SKM-1 (cell line): ENCODE data around the gene SNX24.
A peak's percentile ranks its signal among the peaks of the same experiment; 100 is the strongest.

Experiments
- DNase-seq: peaks from one replicate; lab custom pipeline; 2025; ENCODE audit not compliant: unreplicated experiment; lab: John Stamatoyannopoulos, UW

SNX24 gene

GRCh38 chr5:123000731-123001130, 155.3 kb downstream of the SNX24 start:
- DNase-seq: no peak

DNA sequence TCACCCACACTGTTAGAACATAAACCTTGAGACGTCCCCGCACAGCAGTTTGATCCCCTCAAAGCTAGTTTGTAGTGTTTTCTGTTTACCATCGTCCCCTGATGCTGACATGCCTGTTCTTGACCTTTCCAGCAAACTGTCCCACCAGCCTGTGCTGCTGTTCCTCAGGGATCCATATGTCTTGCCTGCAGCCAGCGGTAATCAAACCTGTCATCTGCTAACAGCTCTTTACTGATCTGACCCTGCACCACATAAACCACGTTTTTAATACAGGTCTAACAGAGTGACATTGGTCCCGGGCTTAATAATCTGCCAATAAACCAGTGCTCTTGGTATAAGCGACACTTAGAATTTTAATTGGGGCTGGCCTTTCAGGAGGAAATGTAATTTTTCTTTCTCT, 156.4 kb downstream of the SNX24 start:
- DNase-seq: no peak

DNA sequence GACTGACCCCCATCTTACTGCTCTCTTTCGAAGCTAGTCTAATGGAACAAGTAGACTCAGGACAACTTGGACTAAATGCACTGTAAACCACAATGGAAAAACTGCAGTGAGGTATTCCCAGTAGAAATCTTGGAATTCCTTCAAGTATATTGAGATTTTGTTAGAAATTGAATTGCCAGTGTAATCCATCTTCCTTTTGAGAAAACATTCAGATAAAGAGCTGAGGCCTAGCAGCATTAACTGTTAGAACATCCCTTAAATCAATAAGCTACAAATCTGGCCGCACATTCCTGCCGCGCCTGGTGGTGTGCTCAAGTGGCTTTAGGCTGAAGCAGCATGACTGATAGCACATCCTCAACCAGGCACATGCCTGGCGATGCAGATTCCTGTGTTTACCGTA, 161.8 kb downstream of the SNX24 start:
- no peak for DNase-seq

DNA sequence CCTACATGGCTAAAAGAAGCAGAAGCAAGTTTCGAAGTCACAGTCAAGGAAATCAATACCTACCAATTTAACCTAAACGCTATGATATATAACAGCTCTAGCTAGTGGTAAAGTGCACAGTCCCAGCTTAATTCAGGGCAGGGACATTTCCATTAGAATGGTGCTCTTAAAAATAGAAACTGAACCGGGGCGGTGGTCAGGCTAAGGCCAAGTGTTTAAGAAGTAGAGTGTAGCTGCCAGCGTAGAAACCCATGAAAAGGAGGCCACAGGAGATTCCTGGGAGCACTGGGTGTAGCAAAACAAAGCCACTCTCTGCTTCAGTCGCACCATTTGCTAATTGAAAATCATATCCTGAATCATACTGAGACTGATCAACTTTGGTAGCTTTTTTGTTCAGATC, 162.3 kb downstream of the SNX24 start:
- no peak for DNase-seq

DNA sequence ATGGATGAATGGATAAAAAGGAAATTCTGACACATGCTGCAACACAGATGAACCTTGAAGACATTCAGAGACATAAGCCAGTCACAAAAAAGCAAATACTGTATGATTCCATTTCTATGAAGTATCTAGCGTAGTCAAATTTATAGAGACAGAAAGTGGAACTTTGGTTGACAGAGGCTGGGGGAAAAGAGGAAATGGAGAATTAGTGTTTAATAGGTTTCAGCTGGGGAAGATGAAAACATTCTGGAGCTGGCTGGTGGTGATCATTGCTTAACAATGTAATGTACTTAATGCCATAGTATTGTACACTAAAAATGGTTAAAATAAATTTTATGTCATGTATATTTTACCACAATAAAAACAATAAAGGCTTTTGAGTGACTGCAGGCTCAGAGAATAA, 166.9 kb downstream of the SNX24 start:
- DNase-seq: no peak

DNA sequence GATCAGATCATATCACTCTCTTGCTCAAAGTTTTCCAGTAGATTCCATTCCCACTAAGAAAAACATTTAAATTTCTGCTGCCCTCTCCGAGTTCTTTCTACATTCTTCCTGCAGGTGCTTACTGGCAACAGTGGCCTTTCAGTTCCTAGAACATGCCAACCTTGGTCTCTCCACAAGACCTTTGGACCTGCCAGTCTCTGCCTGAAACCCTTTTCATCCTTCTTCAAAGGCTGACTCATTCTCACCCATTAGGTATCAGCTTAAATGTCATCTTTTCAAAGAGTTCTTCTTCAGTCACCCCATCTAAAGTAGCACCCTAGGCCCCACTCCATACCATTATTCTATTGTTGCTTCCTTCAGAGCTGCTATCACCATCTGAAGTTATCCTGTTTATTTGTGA, 169.3 kb downstream of the SNX24 start:
- DNase-seq: no peak

- no peak for DNase-seq
Measured at GRCh38 chr5:123028222-123028621, 182.8 kb downstream of the SNX24 start.

DNA sequence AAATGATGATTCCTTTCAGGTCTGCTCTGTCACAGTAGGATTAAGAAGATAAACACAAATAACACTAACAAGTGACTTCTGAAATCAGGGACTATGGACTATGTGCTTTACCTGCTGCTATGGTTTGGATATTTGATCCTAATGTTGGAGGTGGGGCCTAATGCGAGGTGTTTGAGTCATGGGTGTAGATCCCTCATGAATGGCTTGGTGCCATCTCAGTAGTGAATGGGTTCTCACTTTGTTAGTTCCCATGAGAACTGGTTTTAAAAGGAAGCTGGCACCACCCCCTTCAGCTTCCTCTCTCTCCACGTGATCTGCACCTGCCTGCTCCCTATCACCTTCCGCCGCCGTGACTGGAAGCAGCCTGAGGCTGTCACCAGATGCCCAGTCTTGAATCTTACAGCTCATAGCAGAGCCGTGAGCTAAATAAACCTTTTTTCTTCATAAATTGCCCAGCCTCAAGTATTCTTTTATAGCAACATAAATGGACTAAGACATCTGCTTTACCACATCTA, 187.8 kb downstream of the SNX24 start:
- DNase-seq: no peak

DNA sequence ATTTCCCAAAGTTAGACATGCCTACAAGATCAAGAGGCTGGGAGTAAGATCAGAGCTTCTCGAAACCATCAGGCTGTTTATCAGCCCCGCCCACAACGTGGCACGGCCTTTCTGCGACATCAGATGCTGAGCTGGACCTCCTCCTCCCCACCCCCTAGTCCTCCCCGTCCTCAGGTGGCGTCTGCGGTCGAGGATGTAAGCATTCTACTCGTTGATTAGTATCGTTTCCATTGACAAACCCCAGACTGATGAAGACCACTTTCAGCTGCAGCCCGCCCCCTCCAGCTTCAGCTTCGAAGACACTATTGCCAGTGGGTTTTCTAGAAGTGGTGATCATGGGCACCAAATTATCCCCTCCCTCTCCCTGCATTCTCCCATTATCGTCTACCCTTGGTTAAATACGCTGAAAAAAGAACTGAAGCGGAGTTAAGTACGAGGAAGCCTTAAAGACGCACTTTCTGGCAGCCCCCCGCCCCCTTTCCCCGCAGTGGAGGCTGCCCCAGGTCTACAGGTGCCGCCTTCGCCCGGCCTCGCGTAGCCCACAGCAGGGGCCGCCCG, 190.0 kb downstream of the SNX24 start:
- DNase-seq: no peak

DNA sequence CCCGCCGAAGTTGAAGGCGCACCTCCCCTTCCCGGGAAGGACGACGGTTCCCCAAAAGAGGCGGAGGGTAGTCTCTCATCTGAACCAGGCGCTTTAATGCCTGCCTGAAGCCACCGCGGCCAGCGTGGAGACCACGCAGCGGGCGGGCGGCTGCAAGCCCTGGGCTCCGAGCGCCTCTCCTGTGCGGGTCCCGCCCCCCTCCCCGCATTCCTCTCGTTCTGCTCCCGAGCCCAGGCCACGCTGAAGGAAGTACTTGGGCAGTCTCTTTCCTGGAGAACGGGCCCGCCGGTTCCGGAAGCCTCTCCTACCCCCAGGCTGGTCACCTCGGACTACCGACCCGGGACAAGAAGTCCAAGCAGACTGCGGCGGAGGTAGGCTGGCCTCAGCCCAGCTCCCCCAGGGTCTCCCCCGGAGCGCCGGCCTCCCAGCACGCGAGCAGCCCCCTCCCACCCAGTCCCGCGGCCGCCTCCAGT, 190.5 kb downstream of the SNX24 start:
- no peak for DNase-seq

- peak; percentile 82 for DNase-seq
Measured at GRCh38 chr5:123036391-123037103, 191.1 kb downstream of the SNX24 start, which contains the start of gene PPIC. TSS of gene PPIC (minus strand) at chr5:123036725. CDS start at chr5:123036625, 100 bp downstream.

GRCh38 chr5:123037104-123037418, 191.6 kb downstream of the SNX24 start:
- DNase-seq: no peak

DNA sequence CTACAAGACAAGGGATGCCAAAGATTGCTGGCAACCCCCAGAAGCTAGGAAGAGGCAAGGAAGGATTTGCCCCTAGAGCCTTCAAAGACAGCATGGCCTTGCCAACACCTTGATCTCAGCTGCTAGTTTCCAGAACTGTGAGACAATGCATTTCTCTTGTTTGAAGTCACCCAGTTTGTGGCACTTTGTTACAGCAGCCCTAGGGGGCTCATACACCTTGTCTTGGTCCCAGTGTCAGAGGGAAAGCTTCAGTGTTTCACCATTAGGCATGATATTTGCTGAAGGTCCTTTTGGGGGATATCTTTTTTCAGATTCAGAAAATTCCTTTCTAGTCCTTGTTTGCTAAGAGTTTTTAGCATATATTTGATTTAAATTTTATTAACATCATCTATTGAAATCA, 194.3 kb downstream of the SNX24 start:
- no peak for DNase-seq

DNA sequence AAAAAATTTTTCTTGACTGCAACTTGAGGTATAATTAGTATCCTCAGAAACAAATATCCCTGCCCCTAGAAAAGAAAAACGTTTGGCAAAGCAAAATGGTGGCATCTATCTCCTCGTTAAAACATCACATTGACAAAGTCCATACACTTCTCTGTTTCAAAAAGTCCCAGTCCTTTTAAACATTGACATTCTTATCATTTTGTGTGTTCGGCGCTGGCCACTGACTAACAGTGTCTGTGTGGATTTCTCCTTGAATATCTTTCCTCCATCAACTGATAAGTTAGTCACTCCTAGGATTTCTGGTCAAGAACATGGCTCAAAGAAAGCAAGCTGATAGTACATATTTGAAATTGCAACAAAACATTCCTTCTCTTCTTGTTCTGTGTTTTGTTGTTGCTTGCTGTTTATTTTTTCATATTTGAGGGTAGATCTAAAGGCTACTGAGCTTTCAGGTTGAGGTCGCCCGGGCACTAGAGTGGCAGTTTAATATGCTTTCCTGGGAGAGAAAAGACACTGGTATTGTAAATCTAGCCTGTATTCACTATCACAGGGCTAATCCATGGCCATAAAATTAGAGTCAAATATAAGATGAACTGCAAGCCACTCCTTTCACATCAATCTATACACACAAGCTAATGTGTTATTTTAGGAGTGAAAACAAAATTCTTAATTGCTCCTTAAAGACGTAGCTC, 199.7 kb downstream of the SNX24 start:
- DNase-seq: no peak

DNA sequence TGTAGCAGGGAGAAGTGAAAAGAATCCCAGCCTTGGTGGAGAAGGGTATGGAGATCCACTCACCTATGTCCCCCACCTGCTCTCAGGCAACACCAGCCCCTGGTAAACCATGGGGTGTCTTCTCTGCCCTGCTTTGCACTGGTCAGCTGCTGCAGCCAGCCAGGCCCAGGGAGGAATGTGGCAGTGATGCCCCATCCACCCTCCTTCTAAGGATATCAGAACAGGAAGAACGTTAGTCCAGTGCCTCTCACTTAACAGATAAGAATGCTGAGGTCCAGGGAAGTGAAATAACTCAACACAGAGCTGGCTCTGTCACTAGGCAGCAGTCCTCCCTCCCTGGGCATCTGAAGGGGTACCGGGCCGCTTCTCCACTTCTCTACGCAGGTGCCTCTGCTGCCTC, 200.8 kb downstream of the SNX24 start:
- no peak for DNase-seq

GRCh38 chr5:123047706-123048105, 202.3 kb downstream of the SNX24 start:
- no peak for DNase-seq

GRCh38 chr5:123051206-123051605, 205.8 kb downstream of the SNX24 start:
- no peak for DNase-seq
